HG03025 (cell line): ENCODE results near the gene CDK9.

Source experiments
- ATAC-seq: cut with Tn5 transposase; IDR thresholded peaks from one replicate; pipeline ENCODE4 v1.9.1; 2021; ENCODE audit warnings: mild to moderate bottlenecking, moderate library complexity; ENCODE audit not compliant: unreplicated experiment, low FRiP score

CDK9 gene

DNA sequence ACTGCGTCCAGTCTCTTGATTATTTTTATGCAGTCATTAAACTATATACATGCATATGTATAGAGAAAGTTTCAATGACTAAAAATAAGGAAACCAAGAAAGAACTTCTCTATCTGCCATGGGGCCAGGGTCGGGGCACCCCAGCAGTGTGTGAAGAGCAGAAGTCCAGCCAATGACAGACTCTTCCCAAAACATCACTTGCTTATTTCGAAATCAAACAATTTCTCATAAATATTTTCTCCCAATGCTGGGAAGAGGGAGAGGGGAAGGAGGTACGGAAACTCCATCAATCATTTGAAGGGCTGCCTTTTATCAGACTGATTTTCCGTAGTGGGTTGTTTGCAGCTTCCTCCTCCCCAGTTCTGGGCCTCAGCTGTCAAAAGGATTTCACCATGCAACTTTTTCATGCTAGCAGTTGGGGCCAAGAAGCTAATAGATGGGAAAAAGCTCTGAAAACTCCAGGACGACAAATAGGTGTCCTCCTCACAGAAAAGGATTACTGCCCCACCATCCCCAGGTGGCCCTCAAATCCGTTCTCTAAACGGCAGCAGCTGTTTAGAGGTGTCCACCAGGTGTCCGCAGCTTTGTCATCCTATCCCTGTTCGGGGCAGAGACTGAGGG, 16.2 kb downstream of the CDK9 start:
- peak; percentile 20 for ATAC-seq

- ATAC-seq: peak; percentile 62
These were observed 17.0 kb downstream of the CDK9 start, which contains the start of gene FPGS for GRCh38 chr9:127802576-127803443. Gene FPGS, plus strand, starts transcription at chr9:127802882. Its CDS starts 43 bp downstream, at chr9:127802925.

DNA sequence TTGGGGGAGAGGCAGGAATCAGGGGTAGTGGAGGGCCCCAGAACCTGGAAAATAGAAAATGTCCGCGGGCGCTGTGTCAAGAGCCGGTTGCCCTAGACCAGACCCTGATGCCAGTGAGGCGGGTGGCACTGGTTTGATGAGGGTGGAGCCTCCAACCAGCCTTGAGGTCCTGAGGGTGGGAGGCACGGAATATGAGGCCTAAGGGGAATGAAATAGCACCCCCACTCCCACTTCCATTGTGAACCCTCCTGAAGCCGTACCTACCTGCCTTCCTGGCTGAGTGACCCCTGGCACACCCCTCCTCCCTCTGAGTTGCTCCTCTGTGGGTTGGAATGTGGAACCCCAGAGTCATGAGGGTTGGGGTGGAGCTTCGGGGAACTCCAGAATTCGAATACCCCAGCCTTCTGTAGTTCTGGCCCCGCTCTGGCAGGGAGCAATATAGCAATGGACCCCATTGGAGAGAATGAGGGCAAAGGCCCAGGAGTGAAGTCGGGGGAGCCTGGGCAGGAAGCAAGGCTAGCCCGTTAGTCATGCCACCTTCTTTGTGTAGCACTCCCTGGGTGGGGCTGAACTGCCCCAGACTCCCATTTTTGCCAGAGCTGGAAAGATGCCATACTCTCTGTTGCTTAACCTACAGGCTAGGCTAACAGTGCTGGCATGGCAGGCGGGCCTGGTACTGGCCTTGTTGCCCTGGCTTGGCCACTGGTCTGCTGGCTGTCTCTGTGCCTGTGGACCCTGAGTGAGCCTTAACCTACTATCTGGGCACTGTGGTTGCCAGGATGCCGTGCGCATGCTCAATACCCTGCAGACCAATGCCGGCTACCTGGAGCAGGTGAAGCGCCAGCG, 17.9 kb downstream of the CDK9 start:
- peak; percentile 2 for ATAC-seq

- ATAC-seq: no peak
These were observed 19.8 kb downstream of the CDK9 start for GRCh38 chr9:127805620-127806019.

- ATAC-seq: no peak
These were observed 21.0 kb downstream of the CDK9 start for GRCh38 chr9:127806871-127807270.

- ATAC-seq: no peak
These were observed 22.6 kb downstream of the CDK9 start for GRCh38 chr9:127808347-127809001.

DNA sequence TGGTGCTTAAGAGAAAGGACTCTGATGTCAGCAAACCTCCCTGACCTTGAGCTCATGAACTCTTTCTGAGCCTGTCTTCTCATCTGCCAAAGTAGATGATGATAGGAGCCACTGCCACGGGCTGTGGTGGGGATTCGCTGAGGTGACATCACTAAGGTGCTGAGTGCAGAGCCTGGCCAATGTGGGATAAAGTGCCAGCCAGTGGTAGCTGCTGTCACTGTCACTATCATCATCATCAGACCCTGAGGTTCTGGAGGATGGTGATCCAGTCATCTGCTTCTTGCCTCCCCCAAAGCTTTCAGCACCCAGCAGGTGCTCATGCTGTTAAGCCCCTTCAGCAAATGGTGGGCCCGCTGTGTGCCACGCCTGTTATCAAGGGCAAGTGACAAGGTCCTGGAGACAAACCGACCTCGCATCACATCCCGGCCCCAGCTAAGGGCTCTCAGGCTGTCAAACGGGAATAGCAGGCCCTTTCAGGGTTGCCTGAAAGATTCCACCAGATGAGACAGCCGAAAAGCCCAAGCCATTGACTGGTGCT, 23.2 kb downstream of the CDK9 start:
- ATAC-seq: no peak

- no peak for ATAC-seq
These were observed 23.9 kb downstream of the CDK9 start for GRCh38 chr9:127809540-127810377.

DNA sequence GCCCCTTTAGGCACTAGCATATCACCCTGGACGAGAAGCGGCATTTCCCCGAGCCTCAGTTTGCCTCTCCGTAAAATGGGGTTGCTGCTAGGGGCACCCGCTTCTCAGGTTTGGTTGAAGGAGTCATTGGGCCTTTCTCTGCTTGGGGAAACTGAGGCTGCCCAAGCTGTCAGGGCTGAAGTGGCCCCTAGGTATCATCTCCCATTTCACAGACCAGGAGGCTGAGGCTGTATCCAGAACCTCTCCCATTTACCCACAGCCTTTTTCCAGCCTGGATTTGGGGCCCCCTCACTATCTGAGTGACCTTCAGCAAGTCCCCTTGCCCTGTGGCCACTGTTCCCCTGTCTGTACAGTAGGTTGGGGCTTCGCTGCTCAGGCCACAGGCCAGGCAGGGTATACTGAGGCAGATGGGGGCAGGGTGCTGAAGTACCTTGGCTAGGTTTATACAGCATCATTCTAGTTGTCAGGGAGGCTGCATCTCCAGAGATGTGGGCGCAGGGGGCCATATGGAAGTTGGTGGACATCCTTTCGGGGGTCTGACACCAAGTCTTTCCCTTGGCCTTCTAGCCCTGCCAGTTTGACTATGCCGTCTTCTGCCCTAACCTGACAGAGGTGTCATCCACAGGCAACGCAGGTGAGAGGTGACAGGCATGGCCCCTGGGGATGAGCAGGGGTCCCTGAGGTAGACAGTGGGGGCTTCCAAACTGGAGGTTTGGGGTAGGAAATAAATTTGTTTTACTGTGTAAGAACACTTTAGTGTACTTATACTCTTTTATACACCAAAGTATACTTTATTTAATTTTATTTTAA, 24.7 kb downstream of the CDK9 start:
- no peak for ATAC-seq

DNA sequence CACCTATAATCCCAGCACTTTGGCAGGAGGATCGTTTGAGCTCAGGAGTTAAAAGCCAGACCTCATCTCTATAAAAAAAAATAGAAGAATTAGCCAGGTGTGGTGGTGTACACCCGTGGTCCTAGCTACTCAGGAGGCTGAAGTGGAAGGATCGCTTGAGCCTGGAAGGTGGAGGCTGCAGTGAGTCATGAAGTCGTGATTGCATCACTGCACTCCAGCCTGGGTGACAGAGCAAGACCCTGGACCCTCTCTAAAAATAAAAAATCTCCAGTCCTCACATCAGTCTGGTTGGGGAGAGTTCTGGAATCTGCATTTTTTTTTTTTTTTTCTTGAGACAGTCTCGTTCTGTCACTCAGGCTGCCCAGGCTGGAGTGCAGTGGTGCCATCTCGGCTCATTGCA, 26.2 kb downstream of the CDK9 start:
- ATAC-seq: no peak

GRCh38 chr9:127812936-127813675, 27.3 kb downstream of the CDK9 start:
- ATAC-seq: no peak

GRCh38 chr9:127813686-127814226, 27.9 kb downstream of the CDK9 start:
- ATAC-seq: no peak

- ATAC-seq: no peak
These were observed 29.0 kb downstream of the CDK9 start for GRCh38 chr9:127814619-127815511.

- no peak for ATAC-seq
These were observed 29.9 kb downstream of the CDK9 start for GRCh38 chr9:127815512-127816361.

- ATAC-seq: no peak
These were observed 30.5 kb downstream of the CDK9 start for GRCh38 chr9:127816362-127816725.

GRCh38 chr9:127816728-127817127, 30.9 kb downstream of the CDK9 start:
- ATAC-seq: no peak
